ENCODE data around the gene FAM229B. TPM values are rescaled to one million over a fixed set of nuclear protein-coding genes. Genes with fewer than 3 reads are reported as not detected.

The FAM229B gene
- total and polyA plus RNA-seq, 2 experiments from 2014 or later = 16.5 to 51.5 TPM

DNA sequence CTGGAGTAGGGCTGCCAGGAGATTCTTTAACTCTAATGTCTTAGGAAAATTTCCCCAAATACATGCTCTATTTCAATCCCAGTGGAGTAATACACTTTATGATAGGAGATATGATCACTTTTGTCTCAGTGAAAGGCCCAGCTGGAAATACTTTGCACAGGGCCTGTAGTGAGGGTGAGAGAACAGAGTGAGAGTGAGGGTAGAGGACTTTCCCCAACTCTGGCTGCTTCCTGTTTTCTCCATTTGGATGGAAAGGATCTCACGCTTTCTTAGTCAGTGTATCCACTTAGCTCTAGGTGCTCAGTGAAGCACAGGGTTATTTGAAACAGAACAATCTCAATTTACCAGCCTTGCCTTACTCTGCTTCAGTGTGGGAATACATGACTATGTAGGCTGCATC, 36.6 kb downstream of the FAM229B start:
- no peak for DNase-seq (ENCODE audit: low read depth in 1 of 2, low spot score in 1 of 2)
- Histone ChIP-seq H3K27ac (peak overlapping the region; percentile 13), H3K4me1 (ENCODE audit: low read depth) (no peaks in the 10 kb centered on the region), H3K4me3 (no peak overlapping the region), H3K9me3 (ENCODE audit: low read depth) (no peaks in the 10 kb centered on the region), H3K36me3 (peaks cover 93% of the 10 kb centered on the region), H3K27me3 (no peaks in the 10 kb centered on the region)
- TF ChIP-seq CTCF (IDR thresholded peaks at IDR 0.05; ENCODE audit: low read depth, low read length) = no peak

- Histone ChIP-seq H3K27ac (no peak overlapping the region), H3K27me3 (no peaks in the 10 kb centered on the region), H3K4me3 (no peak overlapping the region), H3K4me1 (ENCODE audit: low read depth) (no peaks in the 10 kb centered on the region), H3K36me3 (peaks cover 88% of the 10 kb centered on the region), H3K9me3 (ENCODE audit: low read depth) (no peaks in the 10 kb centered on the region)
- DNase-seq (ENCODE audit: low read depth in 1 of 2, low spot score in 1 of 2) = no peak
- TF ChIP-seq CTCF (IDR thresholded peaks at IDR 0.05; ENCODE audit: low read depth, low read length) = no peak
Observed at GRCh38 chr6:112128208-112128607, 40.8 kb downstream of the FAM229B start.

GRCh38 chr6:112130878-112131277, 43.5 kb downstream of the FAM229B start:
- Histone ChIP-seq H3K36me3 (peaks cover 94% of the 10 kb centered on the region), H3K4me1 (ENCODE audit: low read depth) (no peaks in the 10 kb centered on the region), H3K27ac (peak overlapping the region; percentile 0), H3K9me3 (ENCODE audit: low read depth) (no peaks in the 10 kb centered on the region), H3K4me3 (no peak overlapping the region), H3K27me3 (no peaks in the 10 kb centered on the region)
- no peak for TF ChIP-seq CTCF (IDR thresholded peaks at IDR 0.05; ENCODE audit: low read depth, low read length)
- DNase-seq (ENCODE audit: low read depth in 1 of 2, low spot score in 1 of 2) = no peak

DNA sequence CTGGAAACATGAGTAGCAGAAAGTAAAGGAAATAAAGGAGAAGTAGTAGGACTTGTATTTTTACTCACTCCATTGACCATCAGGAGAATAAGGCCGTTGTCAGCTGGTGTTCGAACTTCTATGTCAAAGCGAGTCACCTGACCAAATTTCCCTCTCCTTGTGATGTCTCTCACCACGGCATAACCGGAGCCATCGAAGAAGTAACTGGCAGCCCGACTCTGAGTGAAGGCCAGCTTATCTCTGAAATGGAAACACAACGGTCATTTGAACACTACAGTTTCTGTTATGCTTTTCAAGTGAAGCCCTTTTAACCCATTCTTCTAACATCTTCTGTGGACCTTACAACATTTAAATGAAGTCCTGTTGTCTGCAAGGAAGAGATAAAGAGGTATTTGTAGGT, 51.7 kb downstream of the FAM229B start:
- H3K27ac ChIP-seq = no peak overlapping the region
- no peak overlapping the region for H3K4me3 ChIP-seq
- DNase-seq (ENCODE audit: low read depth in 1 of 2, low spot score in 1 of 2) = no peak
- no peaks in the 10 kb centered on the region for H3K4me1 ChIP-seq (ENCODE audit: low read depth)
- H3K36me3 ChIP-seq = peaks cover 97% of the 10 kb centered on the region
- no peak for TF ChIP-seq CTCF (IDR thresholded peaks at IDR 0.05; ENCODE audit: low read depth, low read length)
- H3K27me3 ChIP-seq = no peaks in the 10 kb centered on the region
- H3K9me3 ChIP-seq (ENCODE audit: low read depth) = no peaks in the 10 kb centered on the region

GRCh38 chr6:112141707-112142106, 54.3 kb downstream of the FAM229B start:
- H3K4me1 ChIP-seq (ENCODE audit: low read depth) = no peaks in the 10 kb centered on the region
- H3K9me3 ChIP-seq (ENCODE audit: low read depth) = no peaks in the 10 kb centered on the region
- no peak for DNase-seq (ENCODE audit: low read depth in 1 of 2, low spot score in 1 of 2)
- H3K27me3 ChIP-seq = no peaks in the 10 kb centered on the region
- no peak overlapping the region for H3K27ac ChIP-seq
- no peak for TF ChIP-seq CTCF (IDR thresholded peaks at IDR 0.05; ENCODE audit: low read depth, low read length)
- peaks cover 99% of the 10 kb centered on the region for H3K36me3 ChIP-seq
- no peak overlapping the region for H3K4me3 ChIP-seq

Measured in cardiac muscle cell (in vitro differentiated cells and primary cell).